ENCODE measurements around the gene MRPS12. TPM values are rescaled to one million over a fixed set of nuclear protein-coding genes. Genes with fewer than 3 reads are reported as not detected.

The MRPS12 gene
- total and polyA plus RNA-seq, 9 of the 15 experiments (the other 6 are each of a cell fraction or from before 2014, with no cell fraction given) = 8.1 to 174 (median 52.0) TPM

DNA sequence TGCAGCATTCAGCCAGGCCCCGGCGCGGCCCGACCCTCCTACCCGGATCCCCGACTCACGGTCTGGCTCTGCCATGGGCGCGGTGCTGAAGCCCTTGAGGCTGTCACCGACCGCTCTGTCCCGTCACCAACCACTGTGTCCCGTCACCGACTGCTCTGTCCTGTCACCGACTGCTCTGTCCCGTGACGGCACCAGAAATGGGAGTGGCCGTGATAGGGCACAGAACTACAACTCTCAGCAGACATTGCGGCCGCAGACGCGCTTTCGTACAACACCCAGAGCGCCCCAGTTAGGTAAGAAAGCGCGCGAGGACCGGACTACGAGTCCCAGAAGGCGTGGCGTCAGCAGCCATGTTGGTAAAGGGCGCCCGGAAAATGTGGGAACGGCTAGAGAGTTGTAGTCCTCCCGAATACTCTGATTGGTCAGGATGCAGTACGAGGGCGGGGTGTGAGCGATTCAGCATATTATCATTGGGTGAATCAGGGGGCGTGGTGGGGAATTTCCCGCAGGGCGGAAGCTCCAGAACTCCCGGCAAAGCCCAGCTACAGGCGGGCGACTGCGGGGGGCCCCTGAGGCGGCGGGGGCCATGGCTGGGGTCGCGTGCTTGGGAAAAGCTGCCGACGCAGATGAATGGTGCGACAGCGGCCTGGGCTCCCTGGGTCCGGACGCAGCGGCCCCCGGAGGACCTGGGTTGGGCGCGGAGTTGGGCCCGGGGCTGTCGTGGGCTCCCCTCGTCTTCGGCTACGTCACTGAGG, 31.1 kb upstream of the MRPS12 start, which contains the start of the genes NFKBIB and SIRT2 (continued):
- no peak for TF ChIP-seq NCOA4 (IDR thresholded peaks at IDR 0.05; ENCODE audit: partially characterized antibody)
- TF ChIP-seq, protein P1, sequence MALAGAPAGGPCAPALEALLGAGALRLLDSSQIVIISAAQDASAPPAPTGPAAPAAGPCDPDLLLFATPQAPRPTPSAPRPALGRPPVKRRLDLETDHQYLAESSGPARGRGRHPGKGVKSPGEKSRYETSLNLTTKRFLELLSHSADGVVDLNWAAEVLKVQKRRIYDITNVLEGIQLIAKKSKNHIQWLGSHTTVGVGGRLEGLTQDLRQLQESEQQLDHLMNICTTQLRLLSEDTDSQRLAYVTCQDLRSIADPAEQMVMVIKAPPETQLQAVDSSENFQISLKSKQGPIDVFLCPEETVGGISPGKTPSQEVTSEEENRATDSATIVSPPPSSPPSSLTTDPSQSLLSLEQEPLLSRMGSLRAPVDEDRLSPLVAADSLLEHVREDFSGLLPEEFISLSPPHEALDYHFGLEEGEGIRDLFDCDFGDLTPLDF (CRISPR knock-in tag; IDR thresholded peaks at IDR 0.05) = peak; percentile 96
- TF ChIP-seq ZNF436 (CRISPR knock-in tag; IDR thresholded peaks at IDR 0.05) = no peak
- TF ChIP-seq, protein P2, sequence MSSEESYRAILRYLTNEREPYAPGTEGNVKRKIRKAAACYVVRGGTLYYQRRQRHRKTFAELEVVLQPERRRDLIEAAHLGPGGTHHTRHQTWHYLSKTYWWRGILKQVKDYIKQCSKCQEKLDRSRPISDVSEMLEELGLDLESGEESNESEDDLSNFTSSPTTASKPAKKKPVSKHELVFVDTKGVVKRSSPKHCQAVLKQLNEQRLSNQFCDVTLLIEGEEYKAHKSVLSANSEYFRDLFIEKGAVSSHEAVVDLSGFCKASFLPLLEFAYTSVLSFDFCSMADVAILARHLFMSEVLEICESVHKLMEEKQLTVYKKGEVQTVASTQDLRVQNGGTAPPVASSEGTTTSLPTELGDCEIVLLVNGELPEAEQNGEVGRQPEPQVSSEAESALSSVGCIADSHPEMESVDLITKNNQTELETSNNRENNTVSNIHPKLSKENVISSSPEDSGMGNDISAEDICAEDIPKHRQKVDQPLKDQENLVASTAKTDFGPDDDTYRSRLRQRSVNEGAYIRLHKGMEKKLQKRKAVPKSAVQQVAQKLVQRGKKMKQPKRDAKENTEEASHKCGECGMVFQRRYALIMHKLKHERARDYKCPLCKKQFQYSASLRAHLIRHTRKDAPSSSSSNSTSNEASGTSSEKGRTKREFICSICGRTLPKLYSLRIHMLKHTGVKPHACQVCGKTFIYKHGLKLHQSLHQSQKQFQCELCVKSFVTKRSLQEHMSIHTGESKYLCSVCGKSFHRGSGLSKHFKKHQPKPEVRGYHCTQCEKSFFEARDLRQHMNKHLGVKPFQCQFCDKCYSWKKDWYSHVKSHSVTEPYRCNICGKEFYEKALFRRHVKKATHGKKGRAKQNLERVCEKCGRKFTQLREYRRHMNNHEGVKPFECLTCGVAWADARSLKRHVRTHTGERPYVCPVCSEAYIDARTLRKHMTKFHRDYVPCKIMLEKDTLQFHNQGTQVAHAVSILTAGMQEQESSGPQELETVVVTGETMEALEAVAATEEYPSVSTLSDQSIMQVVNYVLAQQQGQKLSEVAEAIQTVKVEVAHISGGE (CRISPR knock-in tag; IDR thresholded peaks at IDR 0.05) = peak in 1 of 3 experiments; percentile 84; a peak in 2 of 6 replicates
- TF ChIP-seq ATF1 (CRISPR knock-in tag; IDR thresholded peaks at IDR 0.05) = peak; percentile 68
- peak; percentile 99 for TF ChIP-seq ATF1 (tag; IDR thresholded peaks at IDR 0.05)
- peak; percentile 58; the same call in 1 of the 2 replicates for TF ChIP-seq CEBPG (CRISPR knock-in tag; IDR thresholded peaks at IDR 0.05)
- no peak; a peak in 2 of 4 replicates for TF ChIP-seq CEBPG (tag; conservative IDR thresholded peaks at IDR 0.05 in 1 of 2, IDR thresholded peaks at IDR 0.05 in 1 of 2)
- TF ChIP-seq, protein P3, sequence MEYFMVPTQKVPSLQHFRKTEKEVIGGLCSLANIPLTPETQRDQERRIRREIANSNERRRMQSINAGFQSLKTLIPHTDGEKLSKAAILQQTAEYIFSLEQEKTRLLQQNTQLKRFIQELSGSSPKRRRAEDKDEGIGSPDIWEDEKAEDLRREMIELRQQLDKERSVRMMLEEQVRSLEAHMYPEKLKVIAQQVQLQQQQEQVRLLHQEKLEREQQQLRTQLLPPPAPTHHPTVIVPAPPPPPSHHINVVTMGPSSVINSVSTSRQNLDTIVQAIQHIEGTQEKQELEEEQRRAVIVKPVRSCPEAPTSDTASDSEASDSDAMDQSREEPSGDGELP (CRISPR knock-in tag; IDR thresholded peaks at IDR 0.05; ENCODE audit: borderline replicate concordance) = peak; percentile 83
- TF ChIP-seq POLR2B (IDR thresholded peaks at IDR 0.05; ENCODE audit: low read depth, partially characterized antibody) = no peak
- no peak; a peak in 1 of 4 replicates for TF ChIP-seq KDM4B (IDR thresholded peaks at IDR 0.05; ENCODE audit: borderline replicate concordance in 2 of 2, low read depth in 1 of 2)
- TF ChIP-seq BRD9 (IDR thresholded peaks at IDR 0.05; ENCODE audit: low read depth, partially characterized antibody) = no peak
- TF ChIP-seq, protein P4, sequence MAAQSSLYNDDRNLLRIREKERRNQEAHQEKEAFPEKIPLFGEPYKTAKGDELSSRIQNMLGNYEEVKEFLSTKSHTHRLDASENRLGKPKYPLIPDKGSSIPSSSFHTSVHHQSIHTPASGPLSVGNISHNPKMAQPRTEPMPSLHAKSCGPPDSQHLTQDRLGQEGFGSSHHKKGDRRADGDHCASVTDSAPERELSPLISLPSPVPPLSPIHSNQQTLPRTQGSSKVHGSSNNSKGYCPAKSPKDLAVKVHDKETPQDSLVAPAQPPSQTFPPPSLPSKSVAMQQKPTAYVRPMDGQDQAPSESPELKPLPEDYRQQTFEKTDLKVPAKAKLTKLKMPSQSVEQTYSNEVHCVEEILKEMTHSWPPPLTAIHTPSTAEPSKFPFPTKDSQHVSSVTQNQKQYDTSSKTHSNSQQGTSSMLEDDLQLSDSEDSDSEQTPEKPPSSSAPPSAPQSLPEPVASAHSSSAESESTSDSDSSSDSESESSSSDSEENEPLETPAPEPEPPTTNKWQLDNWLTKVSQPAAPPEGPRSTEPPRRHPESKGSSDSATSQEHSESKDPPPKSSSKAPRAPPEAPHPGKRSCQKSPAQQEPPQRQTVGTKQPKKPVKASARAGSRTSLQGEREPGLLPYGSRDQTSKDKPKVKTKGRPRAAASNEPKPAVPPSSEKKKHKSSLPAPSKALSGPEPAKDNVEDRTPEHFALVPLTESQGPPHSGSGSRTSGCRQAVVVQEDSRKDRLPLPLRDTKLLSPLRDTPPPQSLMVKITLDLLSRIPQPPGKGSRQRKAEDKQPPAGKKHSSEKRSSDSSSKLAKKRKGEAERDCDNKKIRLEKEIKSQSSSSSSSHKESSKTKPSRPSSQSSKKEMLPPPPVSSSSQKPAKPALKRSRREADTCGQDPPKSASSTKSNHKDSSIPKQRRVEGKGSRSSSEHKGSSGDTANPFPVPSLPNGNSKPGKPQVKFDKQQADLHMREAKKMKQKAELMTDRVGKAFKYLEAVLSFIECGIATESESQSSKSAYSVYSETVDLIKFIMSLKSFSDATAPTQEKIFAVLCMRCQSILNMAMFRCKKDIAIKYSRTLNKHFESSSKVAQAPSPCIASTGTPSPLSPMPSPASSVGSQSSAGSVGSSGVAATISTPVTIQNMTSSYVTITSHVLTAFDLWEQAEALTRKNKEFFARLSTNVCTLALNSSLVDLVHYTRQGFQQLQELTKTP (IDR thresholded peaks at IDR 0.05; ENCODE audit: low read depth in 1 of 2, partially characterized antibody in 2 of 2) = peak in 1 of 2 experiments; percentile 95
- TF ChIP-seq NEUROD1 (IDR thresholded peaks at IDR 0.05; ENCODE audit: borderline replicate concordance, low read depth, low read length, partially characterized antibody) = peak; percentile 75
